ENCODE measurements around the gene EVL. TPM values are rescaled to one million over a fixed set of nuclear protein-coding genes. Genes with fewer than 3 reads are reported as not detected.
A peak's percentile ranks its signal among the peaks of the same experiment; 100 is the strongest.

The EVL gene
- total RNA-seq, 1 donor from 2014 or later = 159 TPM

GRCh38 chr14:100122481-100123223, 57.4 kb downstream of the EVL start:
- Mint-ChIP-seq H3K27me3 (no peaks in the 10 kb centered on the region), H3K27ac (no peak overlapping the region), H3K9me3 (no peaks in the 10 kb centered on the region), H3K4me1 (ENCODE audit: unreplicated experiment) (peaks cover 8% of the 10 kb centered on the region), H3K36me3 (peaks cover 4% of the 10 kb centered on the region), H3K4me3 (no peak overlapping the region)
- TF ChIP-seq CTCF (conservative IDR thresholded peaks at IDR 0.05) = no peak
- no peak for DNase-seq (ENCODE audit: extremely low spot score, unreplicated experiment)

GRCh38 chr14:100123618-100124017, 58.4 kb downstream of the EVL start:
- H3K4me1 Mint-ChIP-seq (ENCODE audit: unreplicated experiment) = peaks cover 4% of the 10 kb centered on the region
- no peaks in the 10 kb centered on the region for H3K9me3 Mint-ChIP-seq
- peaks cover 4% of the 10 kb centered on the region for H3K36me3 Mint-ChIP-seq
- H3K27me3 Mint-ChIP-seq = no peaks in the 10 kb centered on the region
- no peak overlapping the region for H3K4me3 Mint-ChIP-seq
- no peak overlapping the region for H3K27ac Mint-ChIP-seq
- no peak for DNase-seq (ENCODE audit: extremely low spot score, unreplicated experiment)
- no peak for TF ChIP-seq CTCF (conservative IDR thresholded peaks at IDR 0.05)

GRCh38 chr14:100124551-100125088, 59.4 kb downstream of the EVL start:
- Mint-ChIP-seq H3K9me3 (no peaks in the 10 kb centered on the region), H3K36me3 (peaks cover 4% of the 10 kb centered on the region), H3K27me3 (no peaks in the 10 kb centered on the region), H3K27ac (peak overlapping the region; percentile 41), H3K4me3 (no peak overlapping the region), H3K4me1 (ENCODE audit: unreplicated experiment) (peaks cover 4% of the 10 kb centered on the region)
- no peak for DNase-seq (ENCODE audit: extremely low spot score, unreplicated experiment)
- no peak for TF ChIP-seq CTCF (conservative IDR thresholded peaks at IDR 0.05)

- DNase-seq (ENCODE audit: extremely low spot score, unreplicated experiment) = no peak
- Mint-ChIP-seq H3K9me3 (no peaks in the 10 kb centered on the region), H3K27me3 (no peaks in the 10 kb centered on the region), H3K4me3 (no peak overlapping the region), H3K36me3 (peaks cover 10% of the 10 kb centered on the region), H3K4me1 (ENCODE audit: unreplicated experiment) (peaks cover 10% of the 10 kb centered on the region), H3K27ac (no peak overlapping the region)
- TF ChIP-seq CTCF (conservative IDR thresholded peaks at IDR 0.05) = no peak
These were observed 61.2 kb downstream of the EVL start for GRCh38 chr14:100126401-100126800.

GRCh38 chr14:100127853-100128455, 62.7 kb downstream of the EVL start:
- no peak for DNase-seq (ENCODE audit: extremely low spot score, unreplicated experiment)
- H3K27ac Mint-ChIP-seq = no peak overlapping the region
- TF ChIP-seq CTCF (conservative IDR thresholded peaks at IDR 0.05) = no peak
- H3K36me3 Mint-ChIP-seq = peaks cover 10% of the 10 kb centered on the region
- H3K9me3 Mint-ChIP-seq = no peaks in the 10 kb centered on the region
- H3K4me3 Mint-ChIP-seq = no peak overlapping the region
- H3K4me1 Mint-ChIP-seq (ENCODE audit: unreplicated experiment) = peaks cover 15% of the 10 kb centered on the region
- H3K27me3 Mint-ChIP-seq = no peaks in the 10 kb centered on the region

All from type B pancreatic cell (in vitro differentiated cells).